Tibial nerve (tissue), 4 donors: ENCODE measurements around the gene KRTAP11-1. TPM values are rescaled to one million over a fixed set of nuclear protein-coding genes. Genes with fewer than 3 reads are reported as not detected.
A peak's percentile ranks its signal among the peaks of the same experiment; 100 is the strongest.

ENCODE experiments used
- DNase-seq, 2 donors: peaks; one replicate each; pipeline ENCODE4 v3.0.0-alpha.2; 2019; ENCODE audit warnings: low spot score in 2 of 2
- H3K27ac ChIP-seq, 4 donors: fragments of 200-600 bp; sonication (generic) in 3 of 4; one replicate each; pipeline ENCODE4 v1.5.1; 2017 to 2019; ENCODE audit warnings: mild to moderate bottlenecking in 1 of 4
- H3K27me3 ChIP-seq, 2 donors: fragments of 200-600 bp; sonication (generic) in 1 of 2; one replicate each; pipeline versions ENCODE4 v1.5.1 to v1.6.0; 2017 to 2019
- H3K36me3 ChIP-seq, 3 donors: fragments of 200-600 bp; sonication (generic); one replicate each; pipeline ENCODE4 v1.5.1; 2018 to 2019
- H3K4me1 ChIP-seq, 4 donors: fragments of 200-600 bp; sonication (generic) in 3 of 4; one replicate each; pipeline ENCODE4 v1.5.1; 2017 to 2019
- H3K4me3 ChIP-seq, 4 donors: fragments of 200-600 bp; sonication (generic) in 3 of 4; one replicate each; pipeline ENCODE4 v1.5.1; 2017 to 2019; ENCODE audit warnings: mild to moderate bottlenecking in 1 of 4, moderate library complexity in 1 of 4
- H3K9me3 ChIP-seq, 4 donors: fragments of 200-600 bp; sonication (generic) in 3 of 4; one replicate each; pipeline ENCODE4 v1.5.1; 2017 to 2019
- EP300 ChIP-seq, 2 donors: sonication (generic); formaldehyde crosslinking; IDR thresholded peaks; one replicate each; pipeline ENCODE4 v1.6.1; 2017; ENCODE audit warnings: antibody characterized with exemption in 2 of 2, mild to moderate bottlenecking in 1 of 2
- POLR2A ChIP-seq, 2 donors: fragments of 450-650 bp; IDR thresholded peaks; one replicate each; pipeline ENCODE4 v1.6.1; 2017; ENCODE audit warnings: antibody characterized with exemption in 2 of 2, mild to moderate bottlenecking in 2 of 2, moderate library complexity in 2 of 2
- WGBS, 2 donors: methylation state at CpG; one replicate each; pipeline ENCODE4 v1.1.5; 2018; 5-methylcytosine and 5-hydroxymethylcytosine counted together
- total RNA-seq, 4 donors: library from RNA; depleted of rRNA; stranded (reverse); fragments of >200 nt; gene quantifications; one replicate each; pipeline ENCODE4 v1.1.0, GENCODE V29; 2016
- TF ChIP-seq, protein P1 (sequence below), 5 experiments: fragments of 200-600 bp in 3 of 5; fragments of 450-650 bp in 2 of 5; sonication (generic) in 3 of 5; IDR thresholded peaks; one replicate each; pipeline ENCODE4 v1.5.1; 2016 to 2019; ENCODE audit warnings: antibody characterized with exemption in 5 of 5, mild to moderate bottlenecking in 3 of 5, moderate library complexity in 2 of 5

The KRTAP11-1 gene
- total RNA-seq, 4 donors from 2014 or later = 0.59 TPM; not detected in 3

DNA sequence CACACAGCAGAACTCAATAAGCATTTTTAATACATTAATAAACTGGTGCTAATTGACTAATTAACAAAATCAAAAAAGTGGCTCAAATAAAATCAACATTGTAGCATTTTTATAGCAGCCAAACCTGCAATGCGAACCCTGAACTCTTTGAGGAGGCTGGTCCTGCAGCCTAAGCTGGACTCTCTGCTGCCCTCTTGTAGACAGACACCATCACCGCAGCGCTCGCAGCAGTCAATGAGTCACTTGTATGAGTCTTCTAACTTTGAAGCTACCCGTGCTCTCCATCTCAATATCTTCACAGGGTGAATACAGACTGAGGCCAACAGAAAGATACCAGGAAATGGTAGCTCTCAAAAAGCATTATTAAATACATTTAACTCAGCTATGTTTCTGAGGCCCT, 42.1 kb downstream of the KRTAP11-1 start:
- peaks cover 0 to 7% (median 0%) of the 10 kb centered on the region in 4 donors for H3K9me3 ChIP-seq
- no peaks in the 10 kb centered on the region for H3K36me3 ChIP-seq
- H3K4me3 ChIP-seq = no peak overlapping the region
- TF ChIP-seq POLR2A (IDR thresholded peaks at IDR 0.05) (no peak), EP300 (IDR thresholded peaks at IDR 0.05) (no peak)
- TF ChIP-seq, protein P1, sequence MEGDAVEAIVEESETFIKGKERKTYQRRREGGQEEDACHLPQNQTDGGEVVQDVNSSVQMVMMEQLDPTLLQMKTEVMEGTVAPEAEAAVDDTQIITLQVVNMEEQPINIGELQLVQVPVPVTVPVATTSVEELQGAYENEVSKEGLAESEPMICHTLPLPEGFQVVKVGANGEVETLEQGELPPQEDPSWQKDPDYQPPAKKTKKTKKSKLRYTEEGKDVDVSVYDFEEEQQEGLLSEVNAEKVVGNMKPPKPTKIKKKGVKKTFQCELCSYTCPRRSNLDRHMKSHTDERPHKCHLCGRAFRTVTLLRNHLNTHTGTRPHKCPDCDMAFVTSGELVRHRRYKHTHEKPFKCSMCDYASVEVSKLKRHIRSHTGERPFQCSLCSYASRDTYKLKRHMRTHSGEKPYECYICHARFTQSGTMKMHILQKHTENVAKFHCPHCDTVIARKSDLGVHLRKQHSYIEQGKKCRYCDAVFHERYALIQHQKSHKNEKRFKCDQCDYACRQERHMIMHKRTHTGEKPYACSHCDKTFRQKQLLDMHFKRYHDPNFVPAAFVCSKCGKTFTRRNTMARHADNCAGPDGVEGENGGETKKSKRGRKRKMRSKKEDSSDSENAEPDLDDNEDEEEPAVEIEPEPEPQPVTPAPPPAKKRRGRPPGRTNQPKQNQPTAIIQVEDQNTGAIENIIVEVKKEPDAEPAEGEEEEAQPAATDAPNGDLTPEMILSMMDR (IDR thresholded peaks at IDR 0.05) = no peak
- no peaks in the 10 kb centered on the region for H3K27me3 ChIP-seq
- DNase-seq = no peak
- no peaks in the 10 kb centered on the region for H3K4me1 ChIP-seq
- 28 to 33% methylated on average over 5 of the region's 5 CpGs for WGBS, 2 donors
- no peak overlapping the region for H3K27ac ChIP-seq

DNA sequence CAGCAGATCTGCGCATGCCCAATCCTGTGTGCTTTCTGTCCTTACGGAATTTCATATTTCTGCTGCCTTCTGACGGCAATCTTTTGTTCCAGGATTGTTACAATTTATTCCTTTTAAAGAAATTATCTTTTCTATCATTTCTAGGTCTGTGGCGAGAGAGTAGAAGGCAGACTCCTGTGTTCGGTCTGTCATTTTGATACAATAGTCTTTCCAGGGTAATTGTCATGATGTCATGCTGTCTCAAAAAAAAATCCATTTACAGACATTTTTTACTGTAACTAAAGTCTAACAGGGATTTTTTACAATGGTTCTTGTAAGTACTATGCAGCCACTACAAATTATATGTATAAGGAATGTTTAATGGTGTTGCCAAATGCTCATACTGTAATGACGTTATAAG, 42.8 kb downstream of the KRTAP11-1 start:
- H3K36me3 ChIP-seq = no peaks in the 10 kb centered on the region
- no peak overlapping the region for H3K27ac ChIP-seq
- H3K9me3 ChIP-seq = peaks cover 0 to 7% (median 0%) of the 10 kb centered on the region in 4 donors
- DNase-seq = no peak
- WGBS, 2 donors = 90% methylated on average over 6 of the region's 6 CpGs
- H3K27me3 ChIP-seq = no peaks in the 10 kb centered on the region
- H3K4me1 ChIP-seq = no peaks in the 10 kb centered on the region
- TF ChIP-seq POLR2A (IDR thresholded peaks at IDR 0.05) (no peak), EP300 (IDR thresholded peaks at IDR 0.05) (no peak)
- TF ChIP-seq, protein P1 (IDR thresholded peaks at IDR 0.05) = no peak
- H3K4me3 ChIP-seq = no peak overlapping the region

DNA sequence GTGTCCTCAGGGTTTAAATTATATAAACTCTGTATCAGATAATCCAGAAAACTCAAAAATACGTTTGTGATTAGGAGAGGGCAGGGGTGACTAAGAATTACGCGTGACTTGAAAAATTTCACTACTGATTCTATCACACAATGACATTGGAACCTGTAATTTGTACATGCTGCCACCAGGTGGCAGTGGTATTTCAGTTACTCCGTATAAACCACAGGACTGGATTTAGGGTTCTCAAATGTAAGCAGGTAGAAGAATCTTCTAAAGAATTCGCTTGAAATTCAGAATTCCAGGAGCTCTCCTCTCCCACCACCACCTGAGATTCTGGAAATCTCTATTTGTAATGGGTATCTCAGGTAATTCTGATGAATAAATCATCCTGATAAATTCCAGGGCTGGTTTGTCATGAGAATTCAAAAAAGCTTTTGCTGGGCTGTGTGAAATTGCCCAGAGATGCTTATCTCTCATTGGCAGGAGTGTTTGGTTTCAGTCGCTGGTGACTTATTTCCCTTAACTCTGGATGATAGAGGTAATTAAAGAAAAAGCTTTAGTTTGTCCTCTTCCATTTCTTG, 50.1 kb downstream of the KRTAP11-1 start:
- no peaks in the 10 kb centered on the region for H3K4me1 ChIP-seq
- no peak for DNase-seq
- H3K36me3 ChIP-seq = no peaks in the 10 kb centered on the region
- WGBS, 2 donors = 42 to 46% methylated on average over 6 of the region's 6 CpGs
- H3K27ac ChIP-seq = no peak overlapping the region
- H3K27me3 ChIP-seq = no peaks in the 10 kb centered on the region
- H3K9me3 ChIP-seq = peaks cover 0 to 17% (median 0%) of the 10 kb centered on the region in 4 donors
- H3K4me3 ChIP-seq = no peak overlapping the region
- TF ChIP-seq, protein P1 (IDR thresholded peaks at IDR 0.05) = peak in 1 of 5 experiments; percentile 19
- no peak for TF ChIP-seq POLR2A (IDR thresholded peaks at IDR 0.05)

Other genes with a start within 250 kb of the KRTAP11-1 start
- not detected for gene KRTAP20-2, start 246.4 kb downstream of the KRTAP11-1 start, total RNA-seq
- not detected for gene KRTAP20-3, start 238.7 kb downstream of the KRTAP11-1 start, total RNA-seq
- gene KRTAP21-3, start 162.8 kb downstream of the KRTAP11-1 start, total RNA-seq = not detected
- not detected for gene KRTAP21-2, start 134.3 kb downstream of the KRTAP11-1 start, total RNA-seq
- not detected for gene KRTAP21-1, start 126.2 kb downstream of the KRTAP11-1 start, total RNA-seq
- gene KRTAP8-1, start 68.3 kb downstream of the KRTAP11-1 start, total RNA-seq = not detected
- not detected for gene KRTAP7-1, start 51.8 kb downstream of the KRTAP11-1 start, total RNA-seq
- not detected for gene KRTAP19-8, start 156.9 kb upstream of the KRTAP11-1 start, total RNA-seq